Right renal pelvis (tissue), 4 donors: Measurements from ENCODE around the gene CFAP100. TPM values are rescaled to one million over a fixed set of nuclear protein-coding genes. Genes with fewer than 3 reads are reported as not detected.

Source experiments
- DNase-seq, 4 donors: peaks; one replicate each; pipeline ENCODE4 v3.0.0-alpha.2; 2013; ENCODE audit warnings: low read depth in 4 of 4, low spot score in 3 of 4, missing footprints in 1 of 4
- polyA plus RNA-seq, 4 donors: library from polyadenylated mRNA; unstranded; fragments of 120-200 nt; gene quantifications; one replicate each; pipeline ENCODE4 v1.2.1, GENCODE V29; 2013; ENCODE audit not compliant: insufficient read length in 4 of 4

Gene CFAP100
- polyA plus RNA-seq, 4 donors = 0.44 to 1.6 (median 1.3) TPM

- no peak for DNase-seq
Observed at GRCh38 chr3:126456766-126457388, 62.2 kb downstream of the CFAP100 start.

- DNase-seq = no peak
Observed at GRCh38 chr3:126459111-126459762, 64.5 kb downstream of the CFAP100 start.

GRCh38 chr3:126459763-126460127 lies 65.0 kb downstream of the CFAP100 start:
- DNase-seq = no peak

- DNase-seq = no peak
Observed at GRCh38 chr3:126460381-126460780, 65.7 kb downstream of the CFAP100 start.

- no peak for DNase-seq
Observed at GRCh38 chr3:126461450-126462070, 66.9 kb downstream of the CFAP100 start.

GRCh38 chr3:126463521-126463920 lies 68.8 kb downstream of the CFAP100 start:
- DNase-seq = no peak

GRCh38 chr3:126464093-126464492 lies 69.4 kb downstream of the CFAP100 start:
- no peak for DNase-seq

GRCh38 chr3:126464494-126464893 lies 69.8 kb downstream of the CFAP100 start:
- DNase-seq = no peak

- no peak for DNase-seq
Observed at GRCh38 chr3:126464997-126465396, 70.3 kb downstream of the CFAP100 start.

- DNase-seq = no peak
Observed at GRCh38 chr3:126465928-126466544, 71.3 kb downstream of the CFAP100 start.

- no peak for DNase-seq
Observed at GRCh38 chr3:126466886-126467610, 72.3 kb downstream of the CFAP100 start.

- no peak for DNase-seq
Observed at GRCh38 chr3:126467611-126467955, 72.9 kb downstream of the CFAP100 start.

- no peak for DNase-seq
Observed at GRCh38 chr3:126468028-126468891, 73.6 kb downstream of the CFAP100 start.

- DNase-seq = no peak
Observed at GRCh38 chr3:126469479-126469878, 74.8 kb downstream of the CFAP100 start.

- DNase-seq = no peak
Observed at GRCh38 chr3:126472277-126473006, 77.7 kb downstream of the CFAP100 start.

- DNase-seq = no peak
Observed at GRCh38 chr3:126473292-126474168, 78.8 kb downstream of the CFAP100 start.

GRCh38 chr3:126474498-126475412 lies 80.0 kb downstream of the CFAP100 start:
- DNase-seq = peak in 1 of 4 donors; percentile 32
